K562 (cell line): Measurements from ENCODE around the gene PSMC3IP. TPM values are rescaled to one million over a fixed set of nuclear protein-coding genes. Genes with fewer than 3 reads are reported as not detected.

Experiments used
- CAMTA2 ChIP-seq: fragments of 250-450 bp; sonication (Bioruptor Pico); conservative IDR thresholded peaks from 2 replicates; pipeline ENCODE4 v1.5.1; 2022
- CBX3 ChIP-seq, 2 experiments: IDR thresholded peaks; 1 replicate in 1 of 2; 2 replicates in 1 of 2; pipeline ENCODE4 v1.6.1; 2012; ENCODE audit warnings: inconsistent platforms in 2 of 2, low read length in 2 of 2, borderline replicate concordance in 1 of 2, control low read depth in 1 of 2
- CREB5 ChIP-seq: fragments of 250-450 bp; sonication (Bioruptor Pico); IDR thresholded peaks from 2 replicates; pipeline ENCODE4 v1.5.0; 2020; ENCODE audit warnings: mild to moderate bottlenecking
- CTBP1 ChIP-seq: fragments of 450-650 bp; IDR thresholded peaks from 2 replicates; pipeline ENCODE4 v1.6.1; 2016; ENCODE audit warnings: borderline replicate concordance
- GABPB2 ChIP-seq: fragments of 250-450 bp; sonication (Bioruptor Pico); conservative IDR thresholded peaks from 2 replicates; pipeline ENCODE4 v1.5.1; 2021; ENCODE audit warnings: mild to moderate bottlenecking
- GATAD2B ChIP-seq: fragments of 450-650 bp; IDR thresholded peaks from 2 replicates; pipeline ENCODE4 v1.6.1; 2017; ENCODE audit warnings: mild to moderate bottlenecking, borderline replicate concordance
- HBP1 ChIP-seq: fragments of 450-650 bp; formaldehyde crosslinking; IDR thresholded peaks from 2 replicates; pipeline ENCODE4 v1.4.0; 2022; ENCODE audit warnings: missing genetic modification characterization
- ID3 ChIP-seq, 2 experiments: fragments of 250-450 bp in 1 of 2; fragments of 450-650 bp in 1 of 2; sonication (Bioruptor Pico) in 1 of 2; IDR thresholded peaks; 2 replicates each; pipeline versions ENCODE4 v1.6.1 to v1.8.0; 2016 to 2021; ENCODE audit warnings: mild to moderate bottlenecking in 2 of 2, moderate library complexity in 2 of 2, missing compliant biosample characterization in 1 of 2, missing genetic modification characterization in 1 of 2
- KLF16 ChIP-seq: IDR thresholded peaks from 2 replicates; pipeline ENCODE4 v1.6.1; 2016; ENCODE audit warnings: antibody characterized with exemption
- KLF6 ChIP-seq: fragments of 250-450 bp; sonication (Bioruptor Pico); IDR thresholded peaks from 2 replicates; pipeline ENCODE4 v1.4.0; 2020; ENCODE audit warnings: mild to moderate bottlenecking, moderate library complexity, borderline replicate concordance
- MEIS2 ChIP-seq: fragments of 450-650 bp; IDR thresholded peaks from 2 replicates; pipeline ENCODE4 v1.6.1; 2014; ENCODE audit warnings: mild to moderate bottlenecking; ENCODE audit not compliant: partially characterized antibody
- PATZ1 ChIP-seq: fragments of 250-450 bp; sonication (Bioruptor Pico); IDR thresholded peaks from 2 replicates; pipeline ENCODE4 v1.5.0; 2020; ENCODE audit warnings: mild to moderate bottlenecking, borderline replicate concordance
- SMAD1 ChIP-seq: fragments of 150-350 bp; IDR thresholded peaks from 2 replicates; pipeline ENCODE4 v1.6.1; 2014; ENCODE audit warnings: low read length, low read depth; ENCODE audit not compliant: partially characterized antibody
- TAF9B ChIP-seq: fragments of 450-650 bp; IDR thresholded peaks from 2 replicates; pipeline ENCODE4 v1.6.1; 2018; ENCODE audit warnings: mild to moderate bottlenecking; ENCODE audit not compliant: partially characterized antibody
- YBX1 ChIP-seq: fragments of 450-650 bp; IDR thresholded peaks from 2 replicates; pipeline ENCODE4 v1.7.1; 2016; ENCODE audit warnings: mild to moderate bottlenecking
- ZBTB11 ChIP-seq, 3 experiments: fragments of 200-800 bp in 1 of 3; fragments of 250-450 bp in 1 of 3; fragments of 450-650 bp in 1 of 3; sonication (Bioruptor Pico) in 1 of 3; sonication (Bioruptor generic) in 1 of 3; formaldehyde crosslinking in 1 of 3; IDR thresholded peaks; 2 replicates each; pipeline versions ENCODE4 v1.6.1 to v1.8.0; 2016 to 2022; ENCODE audit warnings: mild to moderate bottlenecking in 2 of 3, missing genetic modification characterization in 2 of 3, missing compliant biosample characterization in 1 of 3, moderate library complexity in 1 of 3
- ZEB2 ChIP-seq: fragments of 450-650 bp; IDR thresholded peaks from 2 replicates; pipeline ENCODE4 v1.6.1; 2016
- polyA plus RNA-seq, 8 experiments: library from polyadenylated mRNA; depleted of rRNA in 4 of 8; stranded (reverse) in 5 of 8; unstranded in 3 of 8; fragments of >200 nt; fragmentation: Nextera tagmentation in 2 of 8; fragmentation: Illumina TruSeq in 1 of 8; extraction: Ambion mirVana in 2 of 8; extraction: Trizol in 1 of 8; gene quantifications; 2 replicates each; pipeline versions ENCODE4 v1.2.1 to v1.2.3, GENCODE V29; 2011 to 2014; ENCODE audit warnings: inconsistent platforms in 1 of 8, missing spikeins in 1 of 8
- total RNA-seq, 7 experiments: library from RNA; depleted of rRNA in 6 of 7; stranded (reverse); fragments of >200 nt in 6 of 7; fragmentation: Illumina TruSeq in 2 of 7; extraction: Trizol in 2 of 7; gene quantifications; 2 replicates each; pipeline versions ENCODE4 v1.2.1 to v1.2.3, GENCODE V29; 2011 to 2021; ENCODE audit warnings: low replicate concordance in 1 of 7

Gene PSMC3IP
- total and polyA plus RNA-seq, 9 of the 15 experiments (the other 6 are each of a cell fraction or from before 2014, with no cell fraction given) = 13.8 to 65.6 (median 32.8) TPM

- TF ChIP-seq ZBTB11 (CRISPR knock-in tag; IDR thresholded peaks at IDR 0.05) (peak in 1 of 3 experiments; percentile 55; a peak in 1 of 6 replicates), CREB5 (no peak), ZEB2 (peak; percentile 86), PATZ1 (CRISPR knock-in tag) (no peak), GABPB2 (CRISPR knock-in tag) (no peak), MEIS2 (peak; percentile 63), SMAD1 (no peak), ID3 (CRISPR knock-in tag; IDR thresholded peaks at IDR 0.05) (no peak), ID3 (tag; IDR thresholded peaks at IDR 0.05) (no peak), GATAD2B (peak; percentile 75; the same call in 1 of the 2 replicates), HBP1 (CRISPR knock-in tag) (0 out of 2 replicates have a peak, but pooled peaks have one; percentile 17), TAF9B (peak; percentile 56), CTBP1 (peak; percentile 71; the same call in 1 of the 2 replicates), CAMTA2 (CRISPR knock-in tag) (no peak), KLF16 (peak; percentile 71; the same call in 1 of the 2 replicates), CBX3 (IDR thresholded peaks at IDR 0.05; ENCODE audit: borderline replicate concordance in 1 of 2, low read length in 2 of 2) (peak in 1 of 2 experiments; percentile 69; a peak in 1 of 3 replicates), YBX1 (no peak), KLF6 (CRISPR knock-in tag) (peak; percentile 68; the same call in 1 of the 2 replicates)
Observed at GRCh38 chr17:42623732-42624596, 46.4 kb upstream of the PSMC3IP start (continued).
